ENCODE data around the gene MAP1LC3C. TPM values are rescaled to one million over a fixed set of nuclear protein-coding genes. Genes with fewer than 3 reads are reported as not detected.

Gene MAP1LC3C
- total and polyA plus RNA-seq, 10 of the 15 experiments (the other 5 are each of a cell fraction or from before 2014, with no cell fraction given), result 0.19 TPM; not detected in 9

DNA sequence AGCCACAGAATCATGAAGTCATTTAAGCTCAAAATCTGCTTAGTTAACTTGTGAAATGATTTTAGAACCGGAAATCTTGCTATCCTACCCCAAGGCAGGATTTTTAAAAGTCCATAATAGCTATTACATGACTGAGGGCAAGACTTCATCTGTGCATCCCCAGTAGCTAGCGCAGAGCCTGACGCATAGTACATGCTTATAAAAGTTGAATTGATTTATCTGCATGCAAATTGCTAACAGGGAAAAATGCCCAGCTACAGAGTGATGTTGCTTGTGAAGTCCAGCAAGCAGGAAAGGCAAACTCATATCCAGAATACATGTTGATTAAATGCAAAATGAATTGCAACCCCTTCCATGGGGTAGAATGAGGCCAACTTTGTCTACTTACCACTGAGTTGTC lies 8.1 kb upstream of the MAP1LC3C start (continued):
- TF ChIP-seq HDAC6 (IDR thresholded peaks at IDR 0.05; ENCODE audit: unreplicated experiment), result no peak
- TF ChIP-seq CHD1 (IDR thresholded peaks at IDR 0.05; ENCODE audit: low read depth, low read length), result no peak
- no peak for TF ChIP-seq TCF7 (IDR thresholded peaks at IDR 0.05; ENCODE audit: borderline replicate concordance)
- no peak for TF ChIP-seq BMI1 (IDR thresholded peaks at IDR 0.05; ENCODE audit: borderline replicate concordance)
- TF ChIP-seq STAT3 (IDR thresholded peaks at IDR 0.05; ENCODE audit: low read depth, low read length), result no peak

DNA sequence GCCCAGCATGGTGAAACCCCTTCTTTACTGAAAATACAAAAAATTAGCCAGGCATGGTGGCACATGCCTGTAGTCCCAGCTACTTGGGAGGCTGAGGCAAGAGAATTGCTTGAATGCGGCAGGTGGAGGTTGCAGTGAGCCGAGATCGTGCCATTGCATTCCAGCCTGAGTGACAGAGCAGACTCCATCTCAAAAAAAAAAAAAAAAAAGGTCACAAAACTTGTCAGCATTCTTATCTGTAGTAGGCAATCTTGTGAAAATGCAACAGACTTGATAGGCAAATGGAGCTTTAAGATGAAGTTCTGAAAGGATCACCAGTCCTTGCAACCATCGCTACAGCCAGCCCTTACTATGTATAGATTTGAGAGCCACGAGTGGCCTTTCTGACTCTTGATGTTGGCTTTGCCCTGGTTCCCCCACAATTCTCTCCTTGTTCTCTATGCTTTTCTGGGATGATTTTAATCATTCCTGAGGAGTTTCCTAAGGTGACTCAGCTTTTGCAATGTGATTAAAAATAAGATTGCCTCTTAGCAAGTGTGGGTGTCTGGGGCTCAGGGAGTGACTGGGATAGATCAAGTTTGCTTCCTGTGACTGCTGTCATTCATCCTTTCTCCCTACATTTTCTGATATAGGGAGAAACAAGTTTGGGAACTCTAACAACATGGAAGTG lies 7.1 kb upstream of the MAP1LC3C start:
- Histone ChIP-seq H4K20me1 (ENCODE audit: control insufficient read depth, insufficient read depth) (no peaks in the 10 kb centered on the region), H3K4me1 (ENCODE audit: control insufficient read depth, insufficient read depth, low read length) (no peaks in the 10 kb centered on the region), H3K79me2 (ENCODE audit: control insufficient read depth, insufficient read depth, low read length) (no peaks in the 10 kb centered on the region), H3K9ac (ENCODE audit: control insufficient read depth, insufficient read depth, low read length) (no peak overlapping the region), H3K4me2 (ENCODE audit: control insufficient read depth, insufficient read depth) (no peak overlapping the region), H2AFZ (ENCODE audit: control insufficient read depth, low read depth, low read length) (no peak overlapping the region), H3K27me3 (replicated peaks in 1 of 2; ENCODE audit: control insufficient read depth in 2 of 2, insufficient read depth in 2 of 2, low read length in 1 of 2) (no peaks in the 10 kb centered on the region; a peak in 1 of 4 replicates), H3K9me3 (replicated peaks; ENCODE audit: control insufficient read depth, insufficient read depth, low read length) (no peaks in the 10 kb centered on the region), H3K27ac (ENCODE audit: control insufficient read depth, insufficient read depth) (no peak overlapping the region), H3K36me3 (ENCODE audit: control insufficient read depth in 2 of 2, insufficient read depth in 2 of 2, low read length in 1 of 2) (no peaks in the 10 kb centered on the region), H3K4me3 (no peak overlapping the region)
- FAIRE-seq (no peak), DNase-seq (ENCODE audit: low read depth, low spot score) (no peak), ATAC-seq (no peak)
- ChIA-PET POLR2A (no interaction called here), CTCF (interaction anchor here (1.2 to 1.8 kb wide), 2 partner anchors 8 to 20 kb away, joined by 5 read pairs; partner anchors contain the start of gene MAP1LC3C), RAD21 (ENCODE audit: unreplicated experiment) (no interaction called here), SMC1A (ENCODE audit: uncharacterized antibody, unreplicated experiment) (no interaction called here)
- in situ Hi-C loops (cut with MboI) (no loop called here), intact Hi-C loops (cut with micrococcal nuclease; ENCODE audit: unreplicated experiment) (no loop called here)
- no TSS peak for BruUV-seq (replicated peaks)
- WGBS (ENCODE audit: insufficient coverage, insufficient replicate concordance, low lambda C conversion rate, missing lambda C conversion rate), result 36% methylated on average over 5 of the region's 5 CpGs
- no peak for TF ChIP-seq SREBF2 (IDR thresholded peaks at IDR 0.05; ENCODE audit: low read length)
- TF ChIP-seq, protein P1, sequence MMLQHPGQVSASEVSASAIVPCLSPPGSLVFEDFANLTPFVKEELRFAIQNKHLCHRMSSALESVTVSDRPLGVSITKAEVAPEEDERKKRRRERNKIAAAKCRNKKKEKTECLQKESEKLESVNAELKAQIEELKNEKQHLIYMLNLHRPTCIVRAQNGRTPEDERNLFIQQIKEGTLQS (IDR thresholded peaks at IDR 0.05; ENCODE audit: borderline replicate concordance, extremely low read depth, low read depth, low read length), result no peak
- TF ChIP-seq CHD2 (IDR thresholded peaks at IDR 0.05; ENCODE audit: borderline replicate concordance, low read depth, low read length), result no peak
- no peak for TF ChIP-seq SIX5 (IDR thresholded peaks at IDR 0.05; ENCODE audit: low read depth, low read length, severe bottlenecking)
- no peak for TF ChIP-seq EP300 (IDR thresholded peaks at IDR 0.05; ENCODE audit: borderline replicate concordance in 1 of 2, control insufficient read depth in 1 of 2, low read depth in 2 of 2, low read length in 2 of 2)
- TF ChIP-seq KAT2A (conservative IDR thresholded peaks at IDR 0.05; ENCODE audit: control insufficient read depth, low read depth, low read length), result no peak
- TF ChIP-seq, protein P2, sequence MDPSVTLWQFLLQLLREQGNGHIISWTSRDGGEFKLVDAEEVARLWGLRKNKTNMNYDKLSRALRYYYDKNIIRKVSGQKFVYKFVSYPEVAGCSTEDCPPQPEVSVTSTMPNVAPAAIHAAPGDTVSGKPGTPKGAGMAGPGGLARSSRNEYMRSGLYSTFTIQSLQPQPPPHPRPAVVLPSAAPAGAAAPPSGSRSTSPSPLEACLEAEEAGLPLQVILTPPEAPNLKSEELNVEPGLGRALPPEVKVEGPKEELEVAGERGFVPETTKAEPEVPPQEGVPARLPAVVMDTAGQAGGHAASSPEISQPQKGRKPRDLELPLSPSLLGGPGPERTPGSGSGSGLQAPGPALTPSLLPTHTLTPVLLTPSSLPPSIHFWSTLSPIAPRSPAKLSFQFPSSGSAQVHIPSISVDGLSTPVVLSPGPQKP (IDR thresholded peaks at IDR 0.05; ENCODE audit: low read depth, low read length), result no peak
- TF ChIP-seq TAF1 (IDR thresholded peaks at IDR 0.05; ENCODE audit: borderline replicate concordance, low read depth, low read length), result no peak
- no peak for TF ChIP-seq SUZ12 (IDR thresholded peaks at IDR 0.05; ENCODE audit: unreplicated experiment)
- TF ChIP-seq, protein P3, sequence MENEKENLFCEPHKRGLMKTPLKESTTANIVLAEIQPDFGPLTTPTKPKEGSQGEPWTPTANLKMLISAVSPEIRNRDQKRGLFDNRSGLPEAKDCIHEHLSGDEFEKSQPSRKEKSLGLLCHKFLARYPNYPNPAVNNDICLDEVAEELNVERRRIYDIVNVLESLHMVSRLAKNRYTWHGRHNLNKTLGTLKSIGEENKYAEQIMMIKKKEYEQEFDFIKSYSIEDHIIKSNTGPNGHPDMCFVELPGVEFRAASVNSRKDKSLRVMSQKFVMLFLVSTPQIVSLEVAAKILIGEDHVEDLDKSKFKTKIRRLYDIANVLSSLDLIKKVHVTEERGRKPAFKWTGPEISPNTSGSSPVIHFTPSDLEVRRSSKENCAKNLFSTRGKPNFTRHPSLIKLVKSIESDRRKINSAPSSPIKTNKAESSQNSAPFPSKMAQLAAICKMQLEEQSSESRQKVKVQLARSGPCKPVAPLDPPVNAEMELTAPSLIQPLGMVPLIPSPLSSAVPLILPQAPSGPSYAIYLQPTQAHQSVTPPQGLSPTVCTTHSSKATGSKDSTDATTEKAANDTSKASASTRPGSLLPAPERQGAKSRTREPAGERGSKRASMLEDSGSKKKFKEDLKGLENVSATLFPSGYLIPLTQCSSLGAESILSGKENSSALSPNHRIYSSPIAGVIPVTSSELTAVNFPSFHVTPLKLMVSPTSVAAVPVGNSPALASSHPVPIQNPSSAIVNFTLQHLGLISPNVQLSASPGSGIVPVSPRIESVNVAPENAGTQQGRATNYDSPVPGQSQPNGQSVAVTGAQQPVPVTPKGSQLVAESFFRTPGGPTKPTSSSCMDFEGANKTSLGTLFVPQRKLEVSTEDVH (IDR thresholded peaks at IDR 0.05; ENCODE audit: low read depth, partially characterized antibody), result no peak
- TF ChIP-seq, protein P4, sequence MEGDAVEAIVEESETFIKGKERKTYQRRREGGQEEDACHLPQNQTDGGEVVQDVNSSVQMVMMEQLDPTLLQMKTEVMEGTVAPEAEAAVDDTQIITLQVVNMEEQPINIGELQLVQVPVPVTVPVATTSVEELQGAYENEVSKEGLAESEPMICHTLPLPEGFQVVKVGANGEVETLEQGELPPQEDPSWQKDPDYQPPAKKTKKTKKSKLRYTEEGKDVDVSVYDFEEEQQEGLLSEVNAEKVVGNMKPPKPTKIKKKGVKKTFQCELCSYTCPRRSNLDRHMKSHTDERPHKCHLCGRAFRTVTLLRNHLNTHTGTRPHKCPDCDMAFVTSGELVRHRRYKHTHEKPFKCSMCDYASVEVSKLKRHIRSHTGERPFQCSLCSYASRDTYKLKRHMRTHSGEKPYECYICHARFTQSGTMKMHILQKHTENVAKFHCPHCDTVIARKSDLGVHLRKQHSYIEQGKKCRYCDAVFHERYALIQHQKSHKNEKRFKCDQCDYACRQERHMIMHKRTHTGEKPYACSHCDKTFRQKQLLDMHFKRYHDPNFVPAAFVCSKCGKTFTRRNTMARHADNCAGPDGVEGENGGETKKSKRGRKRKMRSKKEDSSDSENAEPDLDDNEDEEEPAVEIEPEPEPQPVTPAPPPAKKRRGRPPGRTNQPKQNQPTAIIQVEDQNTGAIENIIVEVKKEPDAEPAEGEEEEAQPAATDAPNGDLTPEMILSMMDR (IDR thresholded peaks at IDR 0.05 in 2 of 3, conservative IDR thresholded peaks at IDR 0.05 in 1 of 3; ENCODE audit: control insufficient read depth in 2 of 3, extremely low read depth in 1 of 3, insufficient read depth in 1 of 3, low read depth in 3 of 3, low read length in 3 of 3), result no peak
